Tibial nerve (tissue), 4 donors: ENCODE measurements around the gene HYAL2. TPM values are rescaled to one million over a fixed set of nuclear protein-coding genes. Genes with fewer than 3 reads are reported as not detected.
A peak's percentile ranks its signal among the peaks of the same experiment; 100 is the strongest.

ENCODE experiments used
- DNase-seq, 2 donors: peaks; one replicate each; pipeline ENCODE4 v3.0.0-alpha.2; 2019; ENCODE audit warnings: low spot score in 2 of 2
- H3K27ac ChIP-seq, 4 donors: fragments of 200-600 bp; sonication (generic) in 3 of 4; one replicate each; pipeline ENCODE4 v1.5.1; 2017 to 2019; ENCODE audit warnings: mild to moderate bottlenecking in 1 of 4
- H3K27me3 ChIP-seq, 2 donors: fragments of 200-600 bp; sonication (generic) in 1 of 2; one replicate each; pipeline versions ENCODE4 v1.5.1 to v1.6.0; 2017 to 2019
- H3K36me3 ChIP-seq, 3 donors: fragments of 200-600 bp; sonication (generic); one replicate each; pipeline ENCODE4 v1.5.1; 2018 to 2019
- H3K4me1 ChIP-seq, 4 donors: fragments of 200-600 bp; sonication (generic) in 3 of 4; one replicate each; pipeline ENCODE4 v1.5.1; 2017 to 2019
- H3K4me3 ChIP-seq, 4 donors: fragments of 200-600 bp; sonication (generic) in 3 of 4; one replicate each; pipeline ENCODE4 v1.5.1; 2017 to 2019; ENCODE audit warnings: mild to moderate bottlenecking in 1 of 4, moderate library complexity in 1 of 4
- H3K9me3 ChIP-seq, 4 donors: fragments of 200-600 bp; sonication (generic) in 3 of 4; one replicate each; pipeline ENCODE4 v1.5.1; 2017 to 2019
- EP300 ChIP-seq, 2 donors: sonication (generic); formaldehyde crosslinking; IDR thresholded peaks; one replicate each; pipeline ENCODE4 v1.6.1; 2017; ENCODE audit warnings: antibody characterized with exemption in 2 of 2, mild to moderate bottlenecking in 1 of 2
- POLR2A ChIP-seq, 2 donors: fragments of 450-650 bp; IDR thresholded peaks; one replicate each; pipeline ENCODE4 v1.6.1; 2017; ENCODE audit warnings: antibody characterized with exemption in 2 of 2, mild to moderate bottlenecking in 2 of 2, moderate library complexity in 2 of 2
- WGBS, 2 donors: methylation state at CpG; one replicate each; pipeline ENCODE4 v1.1.5; 2018; 5-methylcytosine and 5-hydroxymethylcytosine counted together
- total RNA-seq, 4 donors: library from RNA; depleted of rRNA; stranded (reverse); fragments of >200 nt; gene quantifications; one replicate each; pipeline ENCODE4 v1.1.0, GENCODE V29; 2016
- TF ChIP-seq, protein P1 (sequence below), 5 experiments: fragments of 200-600 bp in 3 of 5; fragments of 450-650 bp in 2 of 5; sonication (generic) in 3 of 5; IDR thresholded peaks; one replicate each; pipeline ENCODE4 v1.5.1; 2016 to 2019; ENCODE audit warnings: antibody characterized with exemption in 5 of 5, mild to moderate bottlenecking in 3 of 5, moderate library complexity in 2 of 5

The HYAL2 gene
- total RNA-seq, 4 donors from 2014 or later: 86.9 to 169 (median 129) TPM

GRCh38 chr3:50358355-50358910 lies 35.9 kb upstream of the HYAL2 start:
- no peak for DNase-seq
- peaks cover 0 to 43% (median 12%) of the 10 kb centered on the region in 3 donors for H3K36me3 ChIP-seq
- 49 to 51% methylated on average over 22 to 23 of the region's 24 CpGs for WGBS, 2 donors
- H3K9me3 ChIP-seq: no peaks in the 10 kb centered on the region
- H3K27me3 ChIP-seq: no peaks in the 10 kb centered on the region
- H3K4me1 ChIP-seq: peaks cover 8 to 50% (median 33%) of the 10 kb centered on the region in 4 donors
- H3K4me3 ChIP-seq: peak overlapping the region; percentile 82 to 98 (median 91)
- H3K27ac ChIP-seq: peak overlapping the region; percentile 69 to 97 (median 94)
- no peak for TF ChIP-seq POLR2A (IDR thresholded peaks at IDR 0.05)
- TF ChIP-seq, protein P1, sequence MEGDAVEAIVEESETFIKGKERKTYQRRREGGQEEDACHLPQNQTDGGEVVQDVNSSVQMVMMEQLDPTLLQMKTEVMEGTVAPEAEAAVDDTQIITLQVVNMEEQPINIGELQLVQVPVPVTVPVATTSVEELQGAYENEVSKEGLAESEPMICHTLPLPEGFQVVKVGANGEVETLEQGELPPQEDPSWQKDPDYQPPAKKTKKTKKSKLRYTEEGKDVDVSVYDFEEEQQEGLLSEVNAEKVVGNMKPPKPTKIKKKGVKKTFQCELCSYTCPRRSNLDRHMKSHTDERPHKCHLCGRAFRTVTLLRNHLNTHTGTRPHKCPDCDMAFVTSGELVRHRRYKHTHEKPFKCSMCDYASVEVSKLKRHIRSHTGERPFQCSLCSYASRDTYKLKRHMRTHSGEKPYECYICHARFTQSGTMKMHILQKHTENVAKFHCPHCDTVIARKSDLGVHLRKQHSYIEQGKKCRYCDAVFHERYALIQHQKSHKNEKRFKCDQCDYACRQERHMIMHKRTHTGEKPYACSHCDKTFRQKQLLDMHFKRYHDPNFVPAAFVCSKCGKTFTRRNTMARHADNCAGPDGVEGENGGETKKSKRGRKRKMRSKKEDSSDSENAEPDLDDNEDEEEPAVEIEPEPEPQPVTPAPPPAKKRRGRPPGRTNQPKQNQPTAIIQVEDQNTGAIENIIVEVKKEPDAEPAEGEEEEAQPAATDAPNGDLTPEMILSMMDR (IDR thresholded peaks at IDR 0.05): no peak
- no peak for TF ChIP-seq EP300 (IDR thresholded peaks at IDR 0.05)

- H3K27me3 ChIP-seq: no peaks in the 10 kb centered on the region
- WGBS, 2 donors: 63 to 64% methylated on average over 1 of the region's 1 CpG
- no peak for DNase-seq
- H3K4me1 ChIP-seq: peaks cover 8 to 58% (median 33%) of the 10 kb centered on the region in 4 donors
- peak overlapping the region in 3 of 4 donors; percentile 33 to 97 (median 37) for H3K27ac ChIP-seq
- peaks cover 0 to 51% (median 12%) of the 10 kb centered on the region in 3 donors for H3K36me3 ChIP-seq
- no peaks in the 10 kb centered on the region for H3K9me3 ChIP-seq
- TF ChIP-seq, protein P1 (IDR thresholded peaks at IDR 0.05): no peak
- TF ChIP-seq POLR2A (IDR thresholded peaks at IDR 0.05) (no peak), EP300 (IDR thresholded peaks at IDR 0.05) (no peak)
- peak overlapping the region in 3 of 4 donors; percentile 82 to 98 (median 93) for H3K4me3 ChIP-seq
These were observed 34.9 kb upstream of the HYAL2 start for GRCh38 chr3:50357481-50357880.

GRCh38 chr3:50356553-50356952 lies 34.0 kb upstream of the HYAL2 start:
- WGBS, 2 donors: 41 to 48% methylated on average over 5 of the region's 5 CpGs
- H3K27ac ChIP-seq: peak overlapping the region in 2 of 4 donors; percentile 24 to 97
- no peaks in the 10 kb centered on the region for H3K27me3 ChIP-seq
- H3K9me3 ChIP-seq: no peaks in the 10 kb centered on the region
- no peak for TF ChIP-seq POLR2A (IDR thresholded peaks at IDR 0.05)
- TF ChIP-seq, protein P1 (IDR thresholded peaks at IDR 0.05): no peak
- TF ChIP-seq EP300 (IDR thresholded peaks at IDR 0.05): no peak
- H3K4me1 ChIP-seq: peaks cover 8 to 64% (median 36%) of the 10 kb centered on the region in 4 donors
- DNase-seq: no peak
- peaks cover 0 to 51% (median 12%) of the 10 kb centered on the region in 3 donors for H3K36me3 ChIP-seq
- peak overlapping the region in 2 of 4 donors; percentile 22 to 98 for H3K4me3 ChIP-seq

GRCh38 chr3:50355829-50356552 lies 33.4 kb upstream of the HYAL2 start:
- Histone ChIP-seq H3K9me3 (no peaks in the 10 kb centered on the region), H3K27ac (peak overlapping the region in 2 of 4 donors; percentile 24 to 97), H3K4me3 (peak overlapping the region in 2 of 4 donors; percentile 22 to 98), H3K36me3 (peaks cover 0 to 51% (median 12%) of the 10 kb centered on the region in 3 donors), H3K4me1 (peaks cover 8 to 69% (median 41%) of the 10 kb centered on the region in 4 donors), H3K27me3 (no peaks in the 10 kb centered on the region)
- 51 to 68% methylated on average over 4 to 5 of the region's 5 CpGs for WGBS, 2 donors
- TF ChIP-seq, protein P1 (IDR thresholded peaks at IDR 0.05): no peak
- TF ChIP-seq EP300 (IDR thresholded peaks at IDR 0.05) (no peak), POLR2A (IDR thresholded peaks at IDR 0.05) (no peak)
- no peak for DNase-seq

- TF ChIP-seq POLR2A (IDR thresholded peaks at IDR 0.05) (no peak), EP300 (IDR thresholded peaks at IDR 0.05) (no peak)
- TF ChIP-seq, protein P1 (IDR thresholded peaks at IDR 0.05): no peak
- H3K36me3 ChIP-seq: peaks cover 0 to 51% (median 12%) of the 10 kb centered on the region in 3 donors
- no peak overlapping the region for H3K4me3 ChIP-seq
- no peaks in the 10 kb centered on the region for H3K27me3 ChIP-seq
- no peaks in the 10 kb centered on the region for H3K9me3 ChIP-seq
- peaks cover 8 to 75% (median 45%) of the 10 kb centered on the region in 4 donors for H3K4me1 ChIP-seq
- H3K27ac ChIP-seq: no peak overlapping the region
- WGBS, 2 donors: 83 to 98% methylated on average over 5 to 7 of the region's 7 CpGs
- DNase-seq: no peak
These were observed 32.3 kb upstream of the HYAL2 start for GRCh38 chr3:50354850-50355249.
